Naive B cell (primary cell): ENCODE data around the gene PRR5L. TPM values are rescaled to one million over a fixed set of nuclear protein-coding genes. Genes with fewer than 3 reads are reported as not detected.
A peak's percentile ranks its signal among the peaks of the same experiment; 100 is the strongest.

Experiments used
- ATAC-seq, 2 donors: fragments of 150-1000 bp; cut with Tn5 transposase; 2 replicates each; pipeline ENCODE4 v1.10.0; 2021; ENCODE audit warnings: low read depth in 2 of 2, mild to moderate bottlenecking in 2 of 2, moderate library complexity in 2 of 2
- DNase-seq: peaks from one replicate; pipeline ENCODE4 v3.0.0; 2022
- H3K27ac Mint-ChIP-seq, 6 donors: one replicate each; pipeline ENCODE4 v1.8.0; 2020 to 2022; ENCODE audit warnings: mild to moderate bottlenecking in 6 of 6, mixed read lengths in 6 of 6, moderate library complexity in 5 of 6, inconsistent platforms in 2 of 6
- H3K27me3 Mint-ChIP-seq, 3 donors: one replicate each; pipeline ENCODE4 v1.8.0; 2021 to 2022; ENCODE audit warnings: mixed read lengths in 3 of 3, mild to moderate bottlenecking in 1 of 3
- H3K36me3 Mint-ChIP-seq, 2 donors: one replicate each; pipeline ENCODE4 v1.8.0; 2020 to 2022; ENCODE audit warnings: mixed read lengths in 2 of 2, inconsistent platforms in 1 of 2, mild to moderate bottlenecking in 1 of 2
- H3K4me1 Mint-ChIP-seq, 3 donors: one replicate each; pipeline ENCODE4 v1.8.0; 2020 to 2022; ENCODE audit warnings: mixed read lengths in 3 of 3, inconsistent platforms in 1 of 3, mild to moderate bottlenecking in 1 of 3, moderate library complexity in 1 of 3
- H3K4me3 Mint-ChIP-seq, 8 donors: one replicate each; pipeline ENCODE4 v1.8.0; 2020 to 2022; ENCODE audit warnings: mild to moderate bottlenecking in 8 of 8, mixed read lengths in 8 of 8, moderate library complexity in 8 of 8, inconsistent platforms in 2 of 8
- H3K9me3 Mint-ChIP-seq, 7 donors: one replicate each; pipeline ENCODE4 v1.8.0; 2020 to 2022; ENCODE audit warnings: mixed read lengths in 7 of 7, mild to moderate bottlenecking in 5 of 7, inconsistent platforms in 2 of 7, moderate library complexity in 1 of 7
- polyA plus RNA-seq, 6 donors: library from polyadenylated mRNA; unstranded; fragments of 300-500 nt; fragmentation: Illumina TruSeq; gene quantifications; one replicate each; pipeline ENCODE4 v1.2.3, GENCODE V29; 2021; ENCODE audit warnings: low read depth in 6 of 6

Gene PRR5L
- polyA plus RNA-seq, 6 donors from 2014 or later, result 0.97 to 4.9 (median 1.9) TPM; not detected in 1

DNA sequence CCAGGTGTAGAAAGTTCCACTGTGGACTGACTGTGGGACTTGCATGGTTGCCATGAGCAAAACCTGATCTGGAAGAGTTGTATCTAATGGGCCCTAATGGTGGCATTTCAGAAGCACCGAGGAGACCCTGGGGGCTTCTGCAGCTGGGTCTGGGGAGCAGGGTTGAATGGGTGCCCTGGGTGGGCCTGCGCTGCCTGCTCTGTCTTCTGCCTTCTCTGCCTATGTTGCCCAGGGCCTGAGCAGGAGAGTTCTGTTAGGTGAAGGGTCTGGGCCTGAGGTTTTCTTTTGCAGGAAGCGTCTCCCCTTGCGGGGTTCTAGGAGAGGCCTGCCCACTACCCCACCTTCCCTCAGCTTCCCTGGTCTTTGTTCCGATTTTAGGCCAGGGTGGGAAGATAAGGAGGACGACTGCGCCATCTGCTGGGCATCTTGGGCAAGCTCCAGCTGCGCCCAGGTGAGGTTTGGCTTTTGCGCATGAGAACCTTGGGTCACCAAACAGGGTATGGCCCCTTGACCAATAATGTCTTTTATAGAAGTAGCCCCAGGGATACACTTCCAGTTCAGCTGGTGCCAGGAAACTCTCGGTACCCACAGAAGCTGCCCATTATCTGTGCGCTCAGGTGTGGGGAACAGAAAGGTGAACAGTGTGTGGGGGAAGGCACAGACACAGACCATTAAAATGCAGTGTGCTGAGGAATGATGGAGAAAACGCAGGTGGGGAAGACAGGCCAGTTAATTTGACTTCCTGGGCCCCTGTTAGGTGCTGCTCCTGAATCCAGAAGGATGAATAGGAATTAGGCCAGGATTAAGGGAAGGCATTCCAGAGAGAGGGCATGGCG lies 30.1 kb upstream of the PRR5L start:
- peak; percentile 40 for DNase-seq
- peaks cover 9 to 24% (median 15%) of the 10 kb centered on the region in 3 donors for H3K27me3 Mint-ChIP-seq
- H3K4me1 Mint-ChIP-seq, result peaks cover 0 to 4% (median 0%) of the 10 kb centered on the region in 3 donors
- H3K36me3 Mint-ChIP-seq, result peaks cover 5 to 15% of the 10 kb centered on the region in 2 donors
- no peak overlapping the region for H3K27ac Mint-ChIP-seq
- ATAC-seq, result peak; percentile 28 to 72
- no peak overlapping the region for H3K4me3 Mint-ChIP-seq
- no peaks in the 10 kb centered on the region for H3K9me3 Mint-ChIP-seq

GRCh38 chr11:36266767-36267166 lies 29.3 kb upstream of the PRR5L start:
- DNase-seq (no peak), ATAC-seq (no peak)
- Mint-ChIP-seq H3K4me3 (peak overlapping the region in 1 of 8 donors; percentile 1), H3K4me1 (peaks cover 0 to 4% (median 0%) of the 10 kb centered on the region in 3 donors), H3K9me3 (no peaks in the 10 kb centered on the region), H3K27me3 (peaks cover 5 to 18% (median 8%) of the 10 kb centered on the region in 3 donors), H3K36me3 (peaks cover 12 to 22% of the 10 kb centered on the region in 2 donors), H3K27ac (no peak overlapping the region)

GRCh38 chr11:36268337-36268985 lies 27.6 kb upstream of the PRR5L start:
- DNase-seq, result no peak
- peaks cover 0 to 8% (median 0%) of the 10 kb centered on the region in 3 donors for H3K27me3 Mint-ChIP-seq
- no peak overlapping the region for H3K27ac Mint-ChIP-seq
- H3K4me1 Mint-ChIP-seq, result peaks cover 0 to 4% (median 0%) of the 10 kb centered on the region in 3 donors
- peaks cover 23 to 39% of the 10 kb centered on the region in 2 donors for H3K36me3 Mint-ChIP-seq
- ATAC-seq, result no peak
- no peak overlapping the region for H3K4me3 Mint-ChIP-seq
- peaks cover 0 to 5% (median under 1%) of the 10 kb centered on the region in 7 donors for H3K9me3 Mint-ChIP-seq

- Mint-ChIP-seq H3K27me3 (no peaks in the 10 kb centered on the region), H3K36me3 (peaks cover 25 to 48% of the 10 kb centered on the region in 2 donors), H3K9me3 (peaks cover 0 to 7% (median 4%) of the 10 kb centered on the region in 7 donors), H3K4me3 (no peak overlapping the region), H3K4me1 (peaks cover 0 to 4% (median 0%) of the 10 kb centered on the region in 3 donors), H3K27ac (peak overlapping the region in 1 of 6 donors; percentile 27)
- no peak for DNase-seq
- no peak for ATAC-seq
Observed at GRCh38 chr11:36270701-36271100, 25.4 kb upstream of the PRR5L start.

DNA sequence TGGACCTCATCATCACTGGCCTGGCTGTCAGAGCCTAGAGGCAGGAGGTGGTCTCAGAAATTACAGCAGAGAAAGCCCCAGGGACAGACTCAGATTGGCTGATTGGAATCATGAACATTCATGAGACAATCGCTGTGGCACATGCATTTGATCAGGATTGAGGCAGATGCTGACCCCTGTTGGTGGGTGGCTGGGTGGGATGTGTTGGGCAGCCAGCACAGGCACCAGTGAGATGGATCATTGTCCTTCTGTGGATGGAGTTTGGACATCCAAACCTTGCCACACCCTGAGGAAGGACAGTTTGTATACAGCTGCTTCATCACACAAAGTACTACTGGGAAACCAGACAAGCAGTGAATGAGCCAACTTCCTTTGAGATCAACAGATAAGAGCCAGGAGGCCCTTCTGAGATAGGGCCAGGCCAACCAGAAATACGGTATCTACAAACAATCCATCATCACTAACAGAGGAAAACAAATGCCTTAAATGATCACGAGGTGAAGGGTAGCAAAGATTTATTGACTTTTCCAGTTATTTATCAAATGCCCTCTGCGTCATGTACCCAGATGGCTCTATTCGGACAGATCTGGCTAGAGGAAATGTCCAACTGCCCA lies 24.2 kb upstream of the PRR5L start:
- peak overlapping the region in 1 of 6 donors; percentile 58 for H3K27ac Mint-ChIP-seq
- no peak for DNase-seq
- H3K27me3 Mint-ChIP-seq, result no peaks in the 10 kb centered on the region
- no peaks in the 10 kb centered on the region for H3K4me1 Mint-ChIP-seq
- peaks cover 29 to 52% of the 10 kb centered on the region in 2 donors for H3K36me3 Mint-ChIP-seq
- H3K9me3 Mint-ChIP-seq, result peaks cover 0 to 7% (median 4%) of the 10 kb centered on the region in 7 donors
- no peak for ATAC-seq
- no peak overlapping the region for H3K4me3 Mint-ChIP-seq

DNA sequence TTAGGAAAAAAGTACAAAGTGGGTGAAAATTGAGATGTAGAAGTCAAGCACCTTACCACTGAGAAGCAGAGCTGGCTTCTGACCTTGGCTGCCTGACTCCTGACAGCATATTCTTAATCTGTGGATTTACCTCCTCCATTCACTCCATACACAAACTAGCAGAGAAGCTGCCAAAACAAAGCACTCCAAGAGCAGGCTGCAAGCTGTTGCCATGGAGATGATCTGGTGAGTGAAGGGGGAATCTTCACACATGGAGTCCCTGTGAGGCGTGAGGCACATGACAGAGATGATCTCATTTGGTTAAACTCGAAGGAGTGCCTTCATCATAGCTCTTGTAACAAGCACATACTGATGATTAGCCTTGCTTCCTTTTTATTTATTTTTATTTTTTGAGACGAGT lies 23.0 kb upstream of the PRR5L start:
- H3K4me3 Mint-ChIP-seq, result no peak overlapping the region
- no peaks in the 10 kb centered on the region for H3K4me1 Mint-ChIP-seq
- peaks cover 0 to 7% (median 4%) of the 10 kb centered on the region in 7 donors for H3K9me3 Mint-ChIP-seq
- DNase-seq (no peak), ATAC-seq (no peak)
- H3K27ac Mint-ChIP-seq, result no peak overlapping the region
- no peaks in the 10 kb centered on the region for H3K27me3 Mint-ChIP-seq
- peaks cover 33 to 56% of the 10 kb centered on the region in 2 donors for H3K36me3 Mint-ChIP-seq

DNA sequence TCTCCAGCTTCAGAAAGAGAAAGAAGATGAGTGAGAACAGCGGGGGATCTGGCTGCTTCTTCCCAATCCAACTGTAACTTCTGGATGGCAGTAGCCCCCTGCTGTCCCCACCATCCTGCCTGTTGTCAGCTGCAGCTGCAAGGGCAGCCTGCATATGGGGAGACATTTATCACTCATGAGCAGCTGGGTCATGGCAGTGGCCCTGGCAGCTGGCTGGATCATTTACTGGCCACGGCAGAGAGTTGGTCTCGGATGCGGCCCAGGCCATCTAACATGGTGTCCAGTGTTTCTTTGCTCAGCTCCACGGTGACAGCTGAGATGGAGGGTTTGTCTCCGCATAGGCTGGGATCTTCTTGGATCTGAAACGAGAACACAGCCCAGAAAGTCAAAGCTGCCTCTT lies 21.7 kb upstream of the PRR5L start:
- ATAC-seq (no peak), DNase-seq (no peak)
- Mint-ChIP-seq H3K27ac (no peak overlapping the region), H3K36me3 (peaks cover 33 to 58% of the 10 kb centered on the region in 2 donors), H3K4me3 (no peak overlapping the region), H3K9me3 (peaks cover 0 to 7% (median 4%) of the 10 kb centered on the region in 7 donors), H3K4me1 (no peaks in the 10 kb centered on the region), H3K27me3 (no peaks in the 10 kb centered on the region)

- H3K4me3 Mint-ChIP-seq, result no peak overlapping the region
- DNase-seq (no peak), ATAC-seq (no peak)
- H3K27ac Mint-ChIP-seq, result no peak overlapping the region
- H3K4me1 Mint-ChIP-seq, result peaks cover 9 to 28% (median 12%) of the 10 kb centered on the region in 3 donors
- H3K27me3 Mint-ChIP-seq, result no peaks in the 10 kb centered on the region
- peaks cover 4 to 19% (median 13%) of the 10 kb centered on the region in 7 donors for H3K9me3 Mint-ChIP-seq
- peaks cover 25 to 46% of the 10 kb centered on the region in 2 donors for H3K36me3 Mint-ChIP-seq
Observed at GRCh38 chr11:36278531-36279282, 17.4 kb upstream of the PRR5L start.

- Mint-ChIP-seq H3K4me1 (peaks cover 12 to 43% (median 14%) of the 10 kb centered on the region in 3 donors), H3K9me3 (peaks cover 4 to 18% (median 12%) of the 10 kb centered on the region in 7 donors), H3K36me3 (peaks cover 25 to 40% of the 10 kb centered on the region in 2 donors), H3K27me3 (no peaks in the 10 kb centered on the region), H3K4me3 (no peak overlapping the region), H3K27ac (no peak overlapping the region)
- DNase-seq (no peak), ATAC-seq (no peak)
Observed at GRCh38 chr11:36280531-36280930, 15.6 kb upstream of the PRR5L start.

GRCh38 chr11:36281850-36282249 lies 14.2 kb upstream of the PRR5L start:
- Mint-ChIP-seq H3K27ac (no peak overlapping the region), H3K36me3 (peaks cover 19 to 36% of the 10 kb centered on the region in 2 donors), H3K27me3 (no peaks in the 10 kb centered on the region), H3K9me3 (peaks cover 4 to 18% (median 12%) of the 10 kb centered on the region in 7 donors), H3K4me3 (peak overlapping the region in 1 of 8 donors; percentile 73), H3K4me1 (peaks cover 12 to 50% (median 24%) of the 10 kb centered on the region in 3 donors)
- DNase-seq (no peak), ATAC-seq (no peak)

DNA sequence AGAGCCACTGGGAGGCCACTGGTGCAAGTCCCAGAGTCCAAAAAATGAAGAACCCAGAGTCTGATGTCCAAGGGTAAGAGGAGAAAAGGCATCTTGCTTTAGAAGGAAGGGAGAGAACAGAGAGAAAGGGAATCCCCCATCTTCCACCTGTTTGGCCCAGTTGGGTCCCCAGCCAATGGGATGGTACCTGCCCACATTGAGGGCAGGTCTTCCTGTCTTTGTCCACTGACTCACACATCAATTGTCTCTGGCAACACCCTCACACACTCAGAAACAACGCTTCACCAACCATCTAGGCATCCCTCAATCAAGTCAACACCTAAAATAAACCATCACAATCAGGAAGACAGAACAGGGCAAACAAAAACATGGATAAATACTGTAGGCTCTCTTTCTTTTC lies 13.2 kb upstream of the PRR5L start:
- Mint-ChIP-seq H3K27ac (no peak overlapping the region), H3K36me3 (peaks cover 16 to 32% of the 10 kb centered on the region in 2 donors), H3K9me3 (peaks cover 4 to 18% (median 12%) of the 10 kb centered on the region in 7 donors), H3K4me1 (peaks cover 18 to 57% (median 29%) of the 10 kb centered on the region in 3 donors), H3K4me3 (no peak overlapping the region), H3K27me3 (no peaks in the 10 kb centered on the region)
- no peak for DNase-seq
- ATAC-seq, result no peak

DNA sequence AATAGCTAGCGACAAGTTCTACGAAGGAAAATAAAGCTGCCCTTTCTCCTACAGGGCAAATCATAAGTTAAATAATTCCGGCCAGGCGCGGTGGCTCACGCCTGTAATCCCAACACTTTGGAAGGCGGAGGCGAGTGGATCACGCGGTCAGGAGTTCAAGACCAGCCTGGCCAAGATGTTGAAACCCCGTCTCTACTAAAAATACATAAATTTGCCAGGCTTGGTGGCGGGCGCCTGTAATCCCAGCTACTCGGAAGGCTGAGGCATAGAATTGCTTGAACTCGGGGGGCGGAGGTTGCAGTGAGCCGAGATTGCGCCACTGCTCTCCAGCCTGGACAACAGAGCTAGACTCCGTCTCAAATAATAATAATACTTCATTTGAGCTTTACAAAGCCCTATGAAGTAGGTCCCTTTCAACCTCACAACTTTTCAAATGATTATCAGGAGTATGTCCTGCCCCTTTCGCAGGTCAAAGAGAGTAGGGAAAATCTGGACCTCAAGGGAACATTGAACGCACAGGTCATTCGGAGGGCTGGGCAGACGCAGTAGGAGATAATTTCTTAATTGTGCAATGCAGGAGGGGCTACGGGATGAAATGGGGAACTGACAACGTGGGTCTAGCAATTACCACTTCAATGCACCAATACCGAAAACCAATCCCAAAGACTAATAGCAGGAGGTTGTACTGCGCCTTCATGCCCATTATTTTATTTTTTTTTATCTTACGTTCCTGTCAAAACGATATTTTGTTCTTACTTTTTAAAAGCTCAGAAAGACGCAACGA lies 7.5 kb upstream of the PRR5L start:
- no peaks in the 10 kb centered on the region for H3K27me3 Mint-ChIP-seq
- H3K4me3 Mint-ChIP-seq, result peak overlapping the region; percentile 86 to 97 (median 94)

More for the DNA sequence above, 7.5 kb upstream of the PRR5L start:
- peak in 1 of 2 donors; percentile 22 for ATAC-seq
- Mint-ChIP-seq H3K4me1 (peaks cover 23 to 55% (median 41%) of the 10 kb centered on the region in 3 donors), H3K27ac (peak overlapping the region; percentile 38 to 92 (median 86)), H3K36me3 (peaks cover 0 to 1% of the 10 kb centered on the region in 2 donors), H3K9me3 (no peaks in the 10 kb centered on the region)
- no peak for DNase-seq
